Stimulated activated CD8-positive, alpha-beta memory T cell treated with anti-CD3 and anti-CD28 coated beads, Interleukin-12 subunit alpha, Interleukin-12 subunit beta, amount 100 ng/mL, for 1 hour (primary cell): ENCODE measurements around the gene SPTBN5.

Experiments used
- DNase-seq: peaks from one replicate; pipeline ENCODE4 v3.0.0-alpha.2; 2020; ENCODE audit warnings: low read depth

Gene SPTBN5

DNA sequence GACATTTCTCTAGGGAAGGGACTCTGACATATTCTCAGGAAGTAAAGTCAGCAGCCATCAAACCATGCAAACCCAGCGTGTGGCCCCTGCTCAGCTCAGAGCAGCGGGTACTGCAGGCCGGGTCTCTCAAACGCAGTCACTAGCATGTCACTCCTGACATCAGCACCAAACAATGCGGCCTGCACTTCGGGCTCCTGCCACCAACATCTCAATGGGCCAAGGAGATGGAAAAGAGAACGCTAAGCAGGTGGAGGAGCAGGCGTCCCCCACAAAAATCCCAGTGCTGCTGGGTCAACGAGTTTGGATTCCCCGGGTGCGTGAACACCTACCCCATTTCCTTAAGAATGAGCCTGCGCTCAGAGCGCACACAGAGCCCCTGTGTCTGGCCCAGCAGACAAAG lies 9.9 kb upstream of the SPTBN5 start:
- no peak for DNase-seq

- no peak for DNase-seq
Measured at GRCh38 chr15:41901431-41901830, 7.6 kb upstream of the SPTBN5 start.

- DNase-seq: no peak
Measured at GRCh38 chr15:41900526-41901380, 6.9 kb upstream of the SPTBN5 start.

GRCh38 chr15:41899854-41900442 lies 6.1 kb upstream of the SPTBN5 start:
- DNase-seq: no peak

- no peak for DNase-seq
Measured at GRCh38 chr15:41897363-41897799, 3.5 kb upstream of the SPTBN5 start.

DNA sequence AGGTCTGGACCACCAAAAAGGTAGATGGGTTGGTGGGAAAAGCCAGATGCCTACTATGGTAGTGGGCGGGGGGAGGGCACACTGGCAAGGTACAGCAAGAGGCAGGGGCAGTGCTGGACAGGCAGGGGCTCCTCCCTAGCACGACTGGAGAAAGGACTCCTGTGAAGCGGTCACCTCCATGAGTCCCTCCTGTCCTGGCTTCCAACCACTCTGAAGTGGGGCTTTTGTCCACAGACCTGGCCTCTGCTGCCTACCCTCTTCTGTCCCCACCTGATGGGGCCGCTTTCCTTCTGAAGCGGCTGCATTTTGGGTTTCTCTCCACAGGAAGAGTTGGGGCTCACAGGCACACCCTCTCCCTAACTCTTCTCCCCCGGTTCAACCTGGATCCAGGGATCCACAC lies 2.7 kb upstream of the SPTBN5 start:
- DNase-seq: no peak

DNA sequence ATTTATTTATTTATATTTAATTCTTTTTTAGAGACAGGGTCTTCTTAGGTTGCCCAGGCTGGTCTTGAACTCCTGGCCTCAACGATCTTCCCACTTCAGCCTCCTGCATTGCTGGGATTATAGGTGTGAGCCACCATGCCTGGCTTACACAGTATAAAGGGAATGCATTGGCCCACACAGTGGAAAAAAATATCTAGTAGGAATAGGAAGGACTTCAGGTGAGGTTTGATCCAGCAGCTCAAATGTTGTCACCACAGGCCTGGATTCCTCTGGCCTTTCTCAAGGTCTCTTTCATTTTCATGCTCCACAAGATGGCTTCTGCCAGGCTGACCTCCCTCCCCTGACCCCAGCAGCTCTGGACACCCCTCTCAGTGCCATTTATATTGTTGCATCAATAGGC lies 2.1 kb upstream of the SPTBN5 start:
- DNase-seq: no peak

DNA sequence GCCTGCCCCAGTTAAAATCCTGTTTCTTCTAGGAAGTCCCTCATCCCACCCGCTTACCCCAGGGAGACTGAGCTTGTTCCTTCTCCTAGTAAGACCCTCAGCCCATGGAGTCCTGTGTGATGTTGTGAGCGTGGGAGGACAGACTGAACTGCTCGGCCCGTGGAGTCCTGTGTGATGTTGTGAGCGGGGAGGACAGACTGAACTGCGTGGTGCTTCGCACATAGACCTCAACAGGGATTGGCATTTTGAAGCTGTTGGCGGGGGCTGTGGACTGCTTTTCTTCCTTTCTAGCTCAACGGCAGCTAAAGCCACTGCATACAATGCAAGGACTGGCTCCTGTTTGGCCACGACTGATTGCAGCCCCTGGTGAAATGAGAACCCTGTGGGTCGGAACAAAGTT lies 1.6 kb upstream of the SPTBN5 start:
- no peak for DNase-seq

- DNase-seq: peak; percentile 85
Measured at GRCh38 chr15:41894791-41895463, 1.1 kb upstream of the SPTBN5 start.

- no peak for DNase-seq
Measured at GRCh38 chr15:41894251-41894790, 468 bp upstream of the SPTBN5 start.

DNA sequence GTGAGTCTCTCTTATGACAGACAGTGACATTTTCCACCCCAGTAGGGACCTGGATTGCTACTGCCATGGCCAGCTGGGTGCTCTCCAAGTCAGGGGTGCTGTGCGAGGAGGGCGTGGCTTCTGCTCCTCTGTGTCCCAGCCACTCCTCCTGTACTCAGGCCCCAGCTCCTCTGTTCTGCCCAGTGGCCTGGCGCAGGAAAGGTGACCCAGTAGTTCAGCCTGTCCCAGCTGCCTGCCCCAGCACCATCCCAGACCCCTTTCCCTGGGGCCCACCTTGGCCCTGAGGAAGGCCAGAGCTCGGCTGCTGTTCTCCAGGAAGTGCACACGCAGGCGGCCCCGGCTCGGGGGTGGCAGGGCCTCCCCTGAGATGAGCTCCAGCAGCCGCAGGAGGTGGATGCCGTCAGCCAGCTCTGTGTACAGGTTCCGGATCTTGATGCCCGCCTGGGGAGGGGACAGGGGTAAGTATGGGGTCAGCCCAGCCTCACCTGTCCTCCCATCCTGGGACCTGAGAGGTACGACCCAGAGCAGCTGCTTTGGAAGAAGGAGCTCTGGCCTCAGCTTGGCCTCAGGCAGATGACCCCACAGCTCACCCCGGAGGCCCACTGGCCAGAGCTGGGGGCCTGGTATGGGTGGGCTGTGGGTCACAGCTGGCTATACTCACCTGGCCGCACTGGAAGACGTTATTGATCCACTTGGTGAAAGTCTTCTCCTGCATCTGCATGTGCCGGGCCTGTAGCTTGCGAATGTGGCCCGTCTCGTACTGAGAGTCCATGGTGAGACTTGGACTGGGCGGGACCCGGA lies 1.0 kb downstream of the SPTBN5 start:
- DNase-seq: no peak

DNA sequence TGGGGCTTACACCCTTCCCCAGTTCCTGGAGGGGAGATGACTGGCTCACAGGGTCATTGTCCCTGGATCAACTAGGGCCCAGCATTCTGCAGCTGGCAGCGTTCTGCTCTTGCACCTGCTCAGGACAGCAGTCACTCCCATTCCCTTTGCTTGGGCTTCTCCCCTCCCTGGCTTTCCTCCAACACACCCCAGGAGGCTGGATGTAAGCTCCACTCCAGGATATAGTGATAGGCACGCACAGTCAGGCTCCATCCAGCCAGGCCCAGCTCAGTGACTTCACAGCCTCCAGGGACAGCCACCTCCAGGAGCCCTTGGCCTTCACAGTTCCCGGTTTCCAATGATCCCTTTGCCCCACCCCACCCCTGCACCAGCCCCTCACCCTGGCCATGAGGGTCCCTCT lies 1.9 kb downstream of the SPTBN5 start:
- no peak for DNase-seq

DNA sequence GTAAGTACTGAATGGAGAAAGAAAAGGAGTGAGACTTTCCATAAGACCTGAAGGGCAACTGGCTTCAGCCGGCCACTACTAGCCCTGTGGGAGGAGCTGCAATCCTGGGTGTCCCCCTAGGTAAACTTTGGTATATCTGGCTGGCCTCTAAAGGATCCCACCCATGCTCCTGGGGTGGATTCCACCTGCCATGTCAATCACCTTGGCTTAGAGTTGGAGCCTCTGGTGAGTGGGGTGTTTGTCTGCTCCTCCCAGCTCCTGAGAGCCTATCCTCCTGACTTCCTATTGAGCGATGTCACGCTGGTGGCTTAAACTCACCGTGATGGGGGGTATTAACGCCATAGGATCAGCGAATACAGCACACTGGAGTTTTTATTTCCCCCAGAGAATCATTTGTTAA lies 2.6 kb downstream of the SPTBN5 start:
- DNase-seq: no peak

DNA sequence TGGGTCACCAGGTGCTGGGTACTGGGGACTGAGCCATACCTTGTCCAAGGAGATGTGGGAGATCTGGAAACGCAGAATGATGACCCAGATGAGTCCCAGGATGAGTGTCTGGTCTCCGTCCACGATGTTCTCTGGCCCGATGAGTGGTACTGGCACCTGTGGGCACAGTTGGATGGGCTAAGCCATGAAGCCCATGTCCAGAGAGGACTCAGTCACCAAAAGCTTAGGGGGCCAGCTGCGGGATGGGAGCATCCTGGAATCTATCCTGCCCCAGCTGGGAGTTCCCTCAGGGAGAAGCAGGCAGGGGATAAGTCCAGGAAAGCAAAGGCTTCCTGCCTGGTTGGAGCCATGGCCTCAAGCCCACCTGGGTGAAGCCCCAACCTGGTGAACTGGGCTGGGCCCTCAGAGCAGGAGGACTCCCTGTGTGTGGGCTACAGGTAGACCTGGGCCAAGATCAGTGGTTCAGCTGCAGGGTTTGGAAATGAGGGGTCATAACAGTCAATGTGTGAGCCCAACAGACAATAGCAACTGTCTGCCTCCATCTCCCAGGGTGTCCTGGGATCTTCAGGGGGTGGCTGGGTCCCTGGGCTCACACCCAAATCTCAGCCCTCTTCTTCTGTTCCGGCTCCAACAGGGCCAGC lies 3.7 kb downstream of the SPTBN5 start:
- no peak for DNase-seq

DNA sequence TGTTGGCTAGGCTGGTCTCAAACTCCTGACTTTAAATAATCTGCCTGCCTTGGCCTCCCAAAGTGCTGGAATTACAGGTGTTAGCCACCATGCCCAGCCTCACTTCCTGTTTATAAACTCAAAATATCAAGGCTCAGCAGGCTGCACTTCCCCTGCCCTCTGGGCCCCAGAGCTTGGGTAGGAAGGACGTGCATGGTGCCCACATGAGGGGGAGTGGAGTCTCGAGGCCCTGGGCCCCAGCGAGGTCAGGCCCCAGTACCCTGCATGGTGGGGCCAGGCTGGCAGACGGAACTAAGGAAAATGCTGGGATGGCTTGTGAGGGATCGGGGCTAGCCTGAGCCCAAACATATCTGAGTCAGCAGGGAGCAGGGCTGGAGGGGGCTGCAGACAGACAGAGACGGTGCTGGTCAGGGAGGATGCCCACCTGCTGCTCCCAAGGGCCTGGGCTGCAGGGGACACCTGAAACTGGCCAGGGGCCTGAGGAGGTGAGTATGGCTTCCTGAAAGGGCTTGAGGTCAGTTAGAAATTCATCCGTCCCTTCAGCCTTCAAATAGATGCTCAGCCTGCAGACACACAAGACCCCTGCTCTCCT lies 5.1 kb downstream of the SPTBN5 start:
- no peak for DNase-seq

- no peak for DNase-seq
Measured at GRCh38 chr15:41887893-41888292, 6.0 kb downstream of the SPTBN5 start.

- no peak for DNase-seq
Measured at GRCh38 chr15:41887161-41887560, 6.7 kb downstream of the SPTBN5 start.

GRCh38 chr15:41886741-41887140 lies 7.1 kb downstream of the SPTBN5 start:
- no peak for DNase-seq

DNA sequence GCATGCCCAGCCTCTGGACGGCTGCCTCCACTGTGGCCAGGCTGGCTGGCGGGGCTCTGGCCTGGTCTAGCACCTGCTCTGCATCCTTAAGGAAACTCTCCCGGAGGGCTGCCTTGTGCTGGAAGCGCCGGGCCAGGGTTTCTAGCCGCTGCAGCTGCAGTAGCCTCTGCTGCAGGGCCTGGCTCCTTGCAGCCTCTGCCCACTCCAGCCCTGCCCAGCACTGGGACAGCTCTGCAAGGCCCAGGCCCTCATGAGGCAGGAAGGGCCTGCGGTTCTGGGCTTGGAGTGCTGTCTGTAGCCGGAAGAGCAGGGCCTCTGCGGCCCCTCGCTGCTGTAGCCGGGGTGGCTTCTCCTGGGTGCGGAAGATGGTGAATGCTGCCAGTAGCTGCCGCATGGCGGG lies 8.0 kb downstream of the SPTBN5 start:
- DNase-seq: no peak

GRCh38 chr15:41885321-41885720 lies 8.5 kb downstream of the SPTBN5 start:
- DNase-seq: no peak

DNA sequence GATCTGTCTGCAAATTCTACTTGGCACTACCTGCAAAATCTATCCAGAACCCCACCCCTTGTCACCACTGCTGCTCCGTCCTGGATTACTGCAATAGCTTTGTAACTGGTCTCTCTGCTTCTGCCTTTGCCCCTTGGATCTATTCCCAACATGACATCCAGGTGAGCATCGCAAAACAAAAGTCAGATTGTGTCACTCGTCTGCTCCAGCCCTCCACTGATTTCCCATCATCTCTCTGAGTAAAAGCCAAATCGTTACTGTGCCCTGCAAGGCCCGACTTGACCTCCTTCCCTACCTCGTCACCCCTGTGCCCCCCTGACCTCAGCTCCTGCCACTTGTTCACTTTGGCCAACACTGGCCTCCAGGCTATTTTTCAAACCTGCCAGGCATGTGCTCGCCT lies 9.4 kb downstream of the SPTBN5 start:
- no peak for DNase-seq
